Stomach (tissue), 4 donors: ENCODE measurements around the gene PTPRK.

Experiments used
- CTCF ChIP-seq, 7 experiments: fragments of 450-650 bp in 4 of 7; fragments of 200-600 bp in 3 of 7; sonication (generic) in 3 of 7; IDR thresholded peaks; one replicate each; pipeline ENCODE4 v1.5.1; 2016 to 2019; ENCODE audit warnings: antibody characterized with exemption in 7 of 7, control low read depth in 2 of 7, mild to moderate bottlenecking in 1 of 7
- EP300 ChIP-seq: sonication (generic); formaldehyde crosslinking; IDR thresholded peaks from one replicate; pipeline ENCODE4 v1.6.1; 2017; ENCODE audit warnings: antibody characterized with exemption
- POLR2A ChIP-seq, 4 donors: fragments of 450-650 bp; IDR thresholded peaks; one replicate each; pipeline ENCODE4 v1.6.1; 2016; ENCODE audit warnings: antibody characterized with exemption in 4 of 4, control low read depth in 2 of 4, mild to moderate bottlenecking in 1 of 4, moderate library complexity in 1 of 4
- POLR2AphosphoS5 ChIP-seq, 3 donors: sonication (generic); formaldehyde crosslinking; IDR thresholded peaks; one replicate each; pipeline ENCODE4 v1.6.1; 2016; ENCODE audit warnings: antibody characterized with exemption in 3 of 3

GRCh38 chr6:128241216-128241615 is 279.2 kb downstream of the PTPRK start:
- TF ChIP-seq POLR2A (IDR thresholded peaks at IDR 0.05): no peak
- no peak for TF ChIP-seq CTCF (IDR thresholded peaks at IDR 0.05)
- no peak for TF ChIP-seq EP300
- no peak for TF ChIP-seq POLR2AphosphoS5 (IDR thresholded peaks at IDR 0.05)
